K562 (cell line): ENCODE measurements around the gene TXNRD2. TPM values are rescaled to one million over a fixed set of nuclear protein-coding genes. Genes with fewer than 3 reads are reported as not detected.

Experiments
- CEBPG ChIP-seq, 3 experiments: fragments of 200-800 bp in 1 of 3; sonication (Bioruptor generic) in 1 of 3; sonication (generic) in 1 of 3; formaldehyde crosslinking in 1 of 3; IDR thresholded peaks in 2 of 3; conservative IDR thresholded peaks in 1 of 3; 2 replicates each; pipeline versions ENCODE4 v1.6.1 to v1.8.0; 2016 to 2022; ENCODE audit warnings: missing compliant biosample characterization in 2 of 3, missing genetic modification characterization in 2 of 3, mild to moderate bottlenecking in 1 of 3, missing genetic modification reagents in 1 of 3
- FOXJ2 ChIP-seq: fragments of 200-800 bp; sonication (Bioruptor generic); IDR thresholded peaks from 2 replicates; pipeline ENCODE4 v1.6.1; 2016; ENCODE audit warnings: missing genetic modification characterization, missing compliant biosample characterization
- LEF1 ChIP-seq: fragments of 450-650 bp; IDR thresholded peaks from 2 replicates; pipeline ENCODE4 v1.6.1; 2016; ENCODE audit warnings: mild to moderate bottlenecking
- MCM2 ChIP-seq: fragments of 450-650 bp; IDR thresholded peaks from 2 replicates; pipeline ENCODE4 v1.6.1; 2017; ENCODE audit warnings: low read depth, mild to moderate bottlenecking
- MCM7 ChIP-seq, 2 experiments: fragments of 450-650 bp; IDR thresholded peaks; 2 replicates each; pipeline ENCODE4 v1.6.1; 2016 to 2018
- NUFIP1 ChIP-seq: fragments of 450-650 bp; IDR thresholded peaks from 2 replicates; pipeline ENCODE4 v1.6.1; 2018; ENCODE audit not compliant: partially characterized antibody
- PCBP1 ChIP-seq: fragments of 200-400 bp; formaldehyde crosslinking; IDR thresholded peaks from 2 replicates; pipeline ENCODE4 v1.6.1; 2018; ENCODE audit warnings: mild to moderate bottlenecking, low read depth, low read length; ENCODE audit not compliant: poor library complexity, severe bottlenecking
- PRPF4 ChIP-seq: fragments of 200-400 bp; formaldehyde crosslinking; IDR thresholded peaks from one replicate; pipeline ENCODE4 v1.6.1; 2017; ENCODE audit warnings: low read length, low read depth, mild to moderate bottlenecking; ENCODE audit not compliant: insufficient read depth, poor library complexity, severe bottlenecking
- SLC30A9 ChIP-seq: fragments of 250-450 bp; sonication (Bioruptor Pico); IDR thresholded peaks from 2 replicates; pipeline ENCODE4 v1.8.0; 2022; ENCODE audit warnings: mild to moderate bottlenecking, moderate library complexity
- SMARCB1 ChIP-seq: IDR thresholded peaks from 2 replicates; pipeline ENCODE4 v1.6.1; 2011; ENCODE audit warnings: improper control_type of control experiment, low read depth; ENCODE audit not compliant: insufficient read length
- SOX6 ChIP-seq: fragments of 450-650 bp; IDR thresholded peaks from 2 replicates; pipeline ENCODE4 v1.6.1; 2014; ENCODE audit warnings: mild to moderate bottlenecking
- U2AF2 ChIP-seq: fragments of 200-400 bp; formaldehyde crosslinking; optimal IDR thresholded peaks from 2 replicates; pipeline ENCODE3; 2017; ENCODE audit warnings: low read depth, mild to moderate bottlenecking, low read length
- XRCC3 ChIP-seq: fragments of 450-650 bp; IDR thresholded peaks from 2 replicates; pipeline ENCODE4 v1.6.1; 2017; ENCODE audit warnings: mild to moderate bottlenecking, moderate library complexity
- ZBTB17 ChIP-seq: fragments of 450-650 bp; formaldehyde crosslinking; IDR thresholded peaks from 2 replicates; pipeline ENCODE4 v1.4.0; 2020; ENCODE audit warnings: mild to moderate bottlenecking
- ZNF124 ChIP-seq: sonication (generic); formaldehyde crosslinking; IDR thresholded peaks from 2 replicates; pipeline ENCODE4 v1.8.1; 2022; ENCODE audit warnings: missing genetic modification reagents
- ZNF140 ChIP-seq: fragments of 250-450 bp; sonication (Bioruptor Pico); IDR thresholded peaks from 2 replicates; pipeline ENCODE4 v1.8.0; 2021; ENCODE audit warnings: moderate library complexity, mild to moderate bottlenecking, inconsistent platforms
- ZNF785 ChIP-seq: fragments of 250-450 bp; sonication (Bioruptor Pico); IDR thresholded peaks from 2 replicates; pipeline ENCODE4 v1.4.0; 2020; ENCODE audit warnings: mild to moderate bottlenecking
- polyA plus RNA-seq, 8 experiments: library from polyadenylated mRNA; depleted of rRNA in 4 of 8; stranded (reverse) in 5 of 8; unstranded in 3 of 8; fragments of >200 nt; fragmentation: Nextera tagmentation in 2 of 8; fragmentation: Illumina TruSeq in 1 of 8; extraction: Ambion mirVana in 2 of 8; extraction: Trizol in 1 of 8; gene quantifications; 2 replicates each; pipeline versions ENCODE4 v1.2.1 to v1.2.3, GENCODE V29; 2011 to 2014; ENCODE audit warnings: inconsistent platforms in 1 of 8, missing spikeins in 1 of 8
- total RNA-seq, 7 experiments: library from RNA; depleted of rRNA in 6 of 7; stranded (reverse); fragments of >200 nt in 6 of 7; fragmentation: Illumina TruSeq in 2 of 7; extraction: Trizol in 2 of 7; gene quantifications; 2 replicates each; pipeline versions ENCODE4 v1.2.1 to v1.2.3, GENCODE V29; 2011 to 2021; ENCODE audit warnings: low replicate concordance in 1 of 7
- TF ChIP-seq, protein P1 (sequence below): fragments of 250-450 bp; sonication (Bioruptor Pico); IDR thresholded peaks from 2 replicates; pipeline ENCODE4 v1.8.0; 2021; ENCODE audit warnings: mild to moderate bottlenecking, moderate library complexity
- TF ChIP-seq, protein P2 (sequence below): sonication (generic); formaldehyde crosslinking; IDR thresholded peaks from 2 replicates; pipeline ENCODE4 v1.8.0; 2023; ENCODE audit warnings: missing genetic modification reagents, mild to moderate bottlenecking, borderline replicate concordance
- TF ChIP-seq, protein P3 (sequence below): fragments of 250-450 bp; sonication (Bioruptor Pico); IDR thresholded peaks from 2 replicates; pipeline ENCODE4 v1.8.0; 2022; ENCODE audit warnings: moderate library complexity, mild to moderate bottlenecking, inconsistent platforms

Gene TXNRD2
- total and polyA plus RNA-seq, 9 of the 15 experiments (the other 6 are each of a cell fraction or from before 2014, with no cell fraction given): 3.3 to 80.2 (median 49.4) TPM

DNA sequence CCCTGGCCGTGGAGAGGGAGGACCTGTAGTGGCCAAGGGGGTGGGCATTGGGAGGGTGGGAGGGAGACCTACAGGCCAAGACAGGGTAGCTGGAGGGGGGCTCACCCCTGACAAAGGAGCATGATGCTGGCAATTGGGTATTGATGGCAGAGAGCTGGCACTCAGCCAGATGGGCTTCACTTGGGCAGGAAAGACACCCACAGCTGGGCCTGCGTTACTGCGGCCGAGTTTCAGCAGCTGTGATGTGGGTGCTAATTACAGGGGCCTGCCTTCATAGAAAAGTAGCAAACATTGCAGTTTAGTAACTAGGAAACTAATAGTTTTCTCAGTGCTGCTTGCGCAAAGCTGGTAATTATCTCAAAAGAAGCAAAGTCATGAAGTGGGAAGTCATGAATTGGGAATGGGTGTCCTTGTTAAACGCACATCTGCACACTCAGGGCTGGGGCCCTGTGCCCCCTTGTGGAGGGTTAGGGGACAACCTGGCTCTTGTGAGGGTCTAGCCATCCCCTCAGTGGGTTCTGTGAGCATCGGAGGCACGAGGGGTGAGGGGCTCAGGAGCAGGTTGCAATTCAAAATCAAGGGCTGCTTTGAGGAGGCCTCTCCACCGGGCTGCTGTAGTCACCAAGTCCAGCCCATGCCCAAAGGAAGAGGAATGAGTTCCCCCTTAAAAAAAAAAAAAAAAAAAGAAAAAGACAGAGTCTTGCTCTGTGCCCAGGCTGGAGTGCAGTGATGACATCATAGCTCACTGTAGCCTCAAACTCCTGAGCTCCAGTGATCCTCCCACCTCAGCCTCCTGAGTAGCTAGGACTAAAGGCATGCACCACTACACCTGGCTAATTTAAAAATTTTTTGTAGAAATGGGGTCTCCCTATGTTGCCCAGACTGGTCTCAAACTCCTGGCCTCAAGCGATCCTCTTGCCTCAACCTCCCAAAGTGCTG lies 24.4 kb upstream of the TXNRD2 start (continued):
- TF ChIP-seq LEF1 (no peak), ZNF140 (CRISPR knock-in tag) (no peak), NUFIP1 (no peak), SLC30A9 (CRISPR knock-in tag) (no peak), PCBP1 (no peak), MCM7 (IDR thresholded peaks at IDR 0.05) (no peak), PRPF4 (no peak), U2AF2 (no peak), FOXJ2 (no peak), MCM2 (no peak), ZNF785 (CRISPR knock-in tag) (no peak), ZBTB17 (no peak), SOX6 (no peak), CEBPG (CRISPR knock-in tag; IDR thresholded peaks at IDR 0.05) (no peak), CEBPG (tag; conservative IDR thresholded peaks at IDR 0.05 in 1 of 2, IDR thresholded peaks at IDR 0.05 in 1 of 2) (no peak; a peak in 1 of 4 replicates), ZNF124 (no peak), SMARCB1 (no peak), XRCC3 (no peak)
- TF ChIP-seq, protein P1, sequence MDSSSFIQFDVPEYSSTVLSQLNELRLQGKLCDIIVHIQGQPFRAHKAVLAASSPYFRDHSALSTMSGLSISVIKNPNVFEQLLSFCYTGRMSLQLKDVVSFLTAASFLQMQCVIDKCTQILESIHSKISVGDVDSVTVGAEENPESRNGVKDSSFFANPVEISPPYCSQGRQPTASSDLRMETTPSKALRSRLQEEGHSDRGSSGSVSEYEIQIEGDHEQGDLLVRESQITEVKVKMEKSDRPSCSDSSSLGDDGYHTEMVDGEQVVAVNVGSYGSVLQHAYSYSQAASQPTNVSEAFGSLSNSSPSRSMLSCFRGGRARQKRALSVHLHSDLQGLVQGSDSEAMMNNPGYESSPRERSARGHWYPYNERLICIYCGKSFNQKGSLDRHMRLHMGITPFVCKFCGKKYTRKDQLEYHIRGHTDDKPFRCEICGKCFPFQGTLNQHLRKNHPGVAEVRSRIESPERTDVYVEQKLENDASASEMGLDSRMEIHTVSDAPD: no peak
- TF ChIP-seq, protein P2, sequence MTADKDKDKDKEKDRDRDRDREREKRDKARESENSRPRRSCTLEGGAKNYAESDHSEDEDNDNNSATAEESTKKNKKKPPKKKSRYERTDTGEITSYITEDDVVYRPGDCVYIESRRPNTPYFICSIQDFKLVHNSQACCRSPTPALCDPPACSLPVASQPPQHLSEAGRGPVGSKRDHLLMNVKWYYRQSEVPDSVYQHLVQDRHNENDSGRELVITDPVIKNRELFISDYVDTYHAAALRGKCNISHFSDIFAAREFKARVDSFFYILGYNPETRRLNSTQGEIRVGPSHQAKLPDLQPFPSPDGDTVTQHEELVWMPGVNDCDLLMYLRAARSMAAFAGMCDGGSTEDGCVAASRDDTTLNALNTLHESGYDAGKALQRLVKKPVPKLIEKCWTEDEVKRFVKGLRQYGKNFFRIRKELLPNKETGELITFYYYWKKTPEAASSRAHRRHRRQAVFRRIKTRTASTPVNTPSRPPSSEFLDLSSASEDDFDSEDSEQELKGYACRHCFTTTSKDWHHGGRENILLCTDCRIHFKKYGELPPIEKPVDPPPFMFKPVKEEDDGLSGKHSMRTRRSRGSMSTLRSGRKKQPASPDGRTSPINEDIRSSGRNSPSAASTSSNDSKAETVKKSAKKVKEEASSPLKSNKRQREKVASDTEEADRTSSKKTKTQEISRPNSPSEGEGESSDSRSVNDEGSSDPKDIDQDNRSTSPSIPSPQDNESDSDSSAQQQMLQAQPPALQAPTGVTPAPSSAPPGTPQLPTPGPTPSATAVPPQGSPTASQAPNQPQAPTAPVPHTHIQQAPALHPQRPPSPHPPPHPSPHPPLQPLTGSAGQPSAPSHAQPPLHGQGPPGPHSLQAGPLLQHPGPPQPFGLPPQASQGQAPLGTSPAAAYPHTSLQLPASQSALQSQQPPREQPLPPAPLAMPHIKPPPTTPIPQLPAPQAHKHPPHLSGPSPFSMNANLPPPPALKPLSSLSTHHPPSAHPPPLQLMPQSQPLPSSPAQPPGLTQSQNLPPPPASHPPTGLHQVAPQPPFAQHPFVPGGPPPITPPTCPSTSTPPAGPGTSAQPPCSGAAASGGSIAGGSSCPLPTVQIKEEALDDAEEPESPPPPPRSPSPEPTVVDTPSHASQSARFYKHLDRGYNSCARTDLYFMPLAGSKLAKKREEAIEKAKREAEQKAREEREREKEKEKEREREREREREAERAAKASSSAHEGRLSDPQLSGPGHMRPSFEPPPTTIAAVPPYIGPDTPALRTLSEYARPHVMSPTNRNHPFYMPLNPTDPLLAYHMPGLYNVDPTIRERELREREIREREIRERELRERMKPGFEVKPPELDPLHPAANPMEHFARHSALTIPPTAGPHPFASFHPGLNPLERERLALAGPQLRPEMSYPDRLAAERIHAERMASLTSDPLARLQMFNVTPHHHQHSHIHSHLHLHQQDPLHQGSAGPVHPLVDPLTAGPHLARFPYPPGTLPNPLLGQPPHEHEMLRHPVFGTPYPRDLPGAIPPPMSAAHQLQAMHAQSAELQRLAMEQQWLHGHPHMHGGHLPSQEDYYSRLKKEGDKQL (CRISPR knock-in tag): no peak
- TF ChIP-seq, protein P3, sequence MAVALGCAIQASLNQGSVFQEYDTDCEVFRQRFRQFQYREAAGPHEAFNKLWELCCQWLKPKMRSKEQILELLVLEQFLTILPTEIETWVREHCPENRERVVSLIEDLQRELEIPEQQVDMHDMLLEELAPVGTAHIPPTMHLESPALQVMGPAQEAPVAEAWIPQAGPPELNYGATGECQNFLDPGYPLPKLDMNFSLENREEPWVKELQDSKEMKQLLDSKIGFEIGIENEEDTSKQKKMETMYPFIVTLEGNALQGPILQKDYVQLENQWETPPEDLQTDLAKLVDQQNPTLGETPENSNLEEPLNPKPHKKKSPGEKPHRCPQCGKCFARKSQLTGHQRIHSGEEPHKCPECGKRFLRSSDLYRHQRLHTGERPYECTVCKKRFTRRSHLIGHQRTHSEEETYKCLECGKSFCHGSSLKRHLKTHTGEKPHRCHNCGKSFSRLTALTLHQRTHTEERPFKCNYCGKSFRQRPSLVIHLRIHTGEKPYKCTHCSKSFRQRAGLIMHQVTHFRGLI (CRISPR knock-in tag): no peak
